Body of pancreas (tissue), 4 donors: ENCODE results near the gene GMPPB. TPM values are rescaled to one million over a fixed set of nuclear protein-coding genes. Genes with fewer than 3 reads are reported as not detected.

Experiments
- ATAC-seq: fragments of 150-250 bp; one replicate; pipeline ENCODE4 v1.9.1; 2016
- DNase-seq, 4 donors: peaks; one replicate each; pipeline ENCODE4 v3.0.0-alpha.2; 2019
- H3K27ac ChIP-seq, 4 donors: fragments of 200-600 bp; sonication (generic); 1 replicate in 3 of 4; 2 replicates in 1 of 4; pipeline versions ENCODE4 v1.5.1 to v1.6.1; 2016 to 2019; ENCODE audit warnings: mild to moderate bottlenecking in 1 of 4, mixed read lengths in 1 of 4, moderate library complexity in 1 of 4
- H3K27me3 ChIP-seq, 2 donors: fragments of 200-600 bp; sonication (generic); one replicate each; pipeline ENCODE4 v1.6.0; 2016; ENCODE audit warnings: mild to moderate bottlenecking in 1 of 2
- H3K36me3 ChIP-seq, 2 donors: fragments of 200-600 bp; sonication (generic); replicated peaks in 1 of 2; 2 replicates each; pipeline ENCODE4 v1.5.1; 2016; ENCODE audit warnings: low read depth in 2 of 2; ENCODE audit not compliant: insufficient read depth in 1 of 2
- H3K4me1 ChIP-seq: fragments of 200-600 bp; sonication (generic); one replicate; pipeline ENCODE4 v1.6.0; 2016
- H3K4me3 ChIP-seq, 2 donors: fragments of 200-600 bp; sonication (generic); 1 replicate in 1 of 2; 2 replicates in 1 of 2; pipeline ENCODE4 v1.5.1; 2016 to 2019
- H3K9me3 ChIP-seq, 3 donors: fragments of 200-600 bp; sonication (generic); 1 replicate in 2 of 3; 2 replicates in 1 of 3; pipeline ENCODE4 v1.5.1; 2016
- POLR2A ChIP-seq, 3 donors: fragments of 450-650 bp; IDR thresholded peaks; one replicate each; pipeline ENCODE4 v1.6.1; 2016; ENCODE audit warnings: antibody characterized with exemption in 3 of 3, mild to moderate bottlenecking in 2 of 3
- WGBS, 2 donors: methylation state at CpG; one replicate each; pipeline ENCODE4 v1.1.5; 2017; 5-methylcytosine and 5-hydroxymethylcytosine counted together
- intact Hi-C: fragments of 100-400 bp; cut with DNase I; formaldehyde crosslinking; loops from one replicate; pipeline ENCODE4 v1.15.1; 2023
- total RNA-seq, 2 donors: library from RNA; depleted of rRNA; stranded (reverse); fragments of >200 nt; gene quantifications; one replicate each; pipeline ENCODE4 v1.1.0, GENCODE V29; 2016
- TF ChIP-seq, protein P1 (sequence below), 7 experiments: fragments of 450-650 bp in 4 of 7; fragments of 200-600 bp in 3 of 7; sonication (generic) in 3 of 7; IDR thresholded peaks; one replicate each; pipeline ENCODE4 v1.5.1; 2016 to 2019; ENCODE audit warnings: antibody characterized with exemption in 7 of 7

GMPPB gene
- total RNA-seq, 2 donors from 2014 or later = 36.3 to 43.8 TPM

DNA sequence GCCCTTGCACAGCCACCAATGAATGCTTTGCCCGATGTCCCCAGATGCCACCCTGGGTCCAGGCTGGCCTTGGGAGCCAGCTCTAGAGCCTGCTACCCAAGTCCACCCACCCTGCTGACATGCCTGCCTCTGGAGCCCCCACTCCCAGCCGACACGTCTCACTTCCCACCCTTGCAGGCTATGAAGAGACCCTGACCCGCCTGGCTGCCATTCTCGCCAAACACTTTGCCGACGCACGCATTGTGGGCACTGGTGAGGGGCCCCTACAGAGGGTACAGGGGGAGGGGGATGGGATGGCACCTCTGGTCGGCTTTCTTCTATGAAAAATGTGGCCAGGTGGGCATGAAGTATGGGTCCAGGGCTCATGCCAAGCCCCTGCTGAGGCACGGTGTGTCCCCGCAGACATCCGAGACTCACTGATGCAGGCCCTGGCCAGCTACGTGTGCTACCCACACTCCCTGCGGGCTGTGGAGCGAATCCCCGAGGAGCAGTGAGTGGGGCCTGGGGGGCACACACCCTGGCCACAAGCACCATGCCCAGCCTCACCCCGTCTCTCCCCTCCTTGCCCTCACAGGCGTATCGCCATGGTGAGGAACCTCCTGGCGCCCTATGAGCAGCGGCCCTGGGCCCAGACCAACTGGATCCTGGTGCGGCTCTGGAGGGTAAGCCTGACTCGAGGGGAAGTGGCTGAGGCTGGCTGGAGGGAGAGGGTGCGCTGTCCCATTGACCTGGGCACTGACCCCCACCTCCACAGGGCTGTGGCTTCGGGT is 10.2 kb downstream of the GMPPB start:
- Histone ChIP-seq H3K27ac (no peak overlapping the region), H3K27me3 (no peaks in the 10 kb centered on the region), H3K9me3 (no peaks in the 10 kb centered on the region), H3K36me3 (no peaks in the 10 kb centered on the region), H3K4me3 (no peak overlapping the region), H3K4me1 (peaks cover 2% of the 10 kb centered on the region)
- TF ChIP-seq, protein P1, sequence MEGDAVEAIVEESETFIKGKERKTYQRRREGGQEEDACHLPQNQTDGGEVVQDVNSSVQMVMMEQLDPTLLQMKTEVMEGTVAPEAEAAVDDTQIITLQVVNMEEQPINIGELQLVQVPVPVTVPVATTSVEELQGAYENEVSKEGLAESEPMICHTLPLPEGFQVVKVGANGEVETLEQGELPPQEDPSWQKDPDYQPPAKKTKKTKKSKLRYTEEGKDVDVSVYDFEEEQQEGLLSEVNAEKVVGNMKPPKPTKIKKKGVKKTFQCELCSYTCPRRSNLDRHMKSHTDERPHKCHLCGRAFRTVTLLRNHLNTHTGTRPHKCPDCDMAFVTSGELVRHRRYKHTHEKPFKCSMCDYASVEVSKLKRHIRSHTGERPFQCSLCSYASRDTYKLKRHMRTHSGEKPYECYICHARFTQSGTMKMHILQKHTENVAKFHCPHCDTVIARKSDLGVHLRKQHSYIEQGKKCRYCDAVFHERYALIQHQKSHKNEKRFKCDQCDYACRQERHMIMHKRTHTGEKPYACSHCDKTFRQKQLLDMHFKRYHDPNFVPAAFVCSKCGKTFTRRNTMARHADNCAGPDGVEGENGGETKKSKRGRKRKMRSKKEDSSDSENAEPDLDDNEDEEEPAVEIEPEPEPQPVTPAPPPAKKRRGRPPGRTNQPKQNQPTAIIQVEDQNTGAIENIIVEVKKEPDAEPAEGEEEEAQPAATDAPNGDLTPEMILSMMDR (IDR thresholded peaks at IDR 0.05) = no peak
- no peak for TF ChIP-seq POLR2A (IDR thresholded peaks at IDR 0.05)
- 93 to 94% methylated on average over 6 to 23 of the region's 25 CpGs for WGBS, 2 donors
- DNase-seq = peak in 1 of 4 donors; percentile 11
- no peak for ATAC-seq
- intact Hi-C loops = no loop called here

DNA sequence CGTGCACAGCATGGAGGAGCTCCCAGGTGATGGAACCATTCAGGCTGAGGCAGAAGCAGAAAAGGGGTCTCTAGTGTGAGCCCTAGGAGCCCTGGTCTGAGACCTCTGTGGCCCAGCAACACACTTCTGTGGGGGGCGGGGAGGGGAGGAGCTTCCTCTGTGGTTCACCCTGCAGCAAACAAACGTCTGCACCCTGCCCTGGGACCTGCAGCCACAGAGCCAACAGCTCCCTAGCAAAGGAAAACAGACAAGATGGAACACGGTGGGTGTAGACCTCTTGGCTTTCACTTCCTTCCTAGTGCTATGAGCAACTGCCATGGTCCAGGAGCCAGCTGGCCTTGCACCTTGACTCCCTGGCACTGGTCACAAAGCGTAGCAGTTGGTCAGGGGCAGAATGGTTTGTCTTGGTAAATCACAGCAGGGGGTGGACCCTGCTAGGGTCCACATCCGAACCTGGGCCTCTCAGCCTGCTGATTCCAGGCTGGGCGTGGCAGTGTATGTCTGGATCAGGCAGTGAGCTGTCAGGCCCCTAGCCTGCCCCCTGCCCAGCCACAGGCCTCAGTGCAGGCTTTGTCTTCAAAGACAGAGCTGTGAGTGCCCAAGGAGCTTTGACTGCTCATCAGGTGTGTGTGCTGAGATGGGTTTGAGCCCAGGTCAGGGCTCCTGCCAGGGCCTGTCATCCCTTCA is 11.0 kb downstream of the GMPPB start:
- Histone ChIP-seq H3K27me3 (no peaks in the 10 kb centered on the region), H3K4me3 (no peak overlapping the region), H3K27ac (no peak overlapping the region), H3K4me1 (no peaks in the 10 kb centered on the region), H3K36me3 (no peaks in the 10 kb centered on the region), H3K9me3 (no peaks in the 10 kb centered on the region)
- ATAC-seq = no peak
- TF ChIP-seq, protein P1 (IDR thresholded peaks at IDR 0.05) = no peak
- TF ChIP-seq POLR2A (IDR thresholded peaks at IDR 0.05) = no peak
- no peak for DNase-seq
- 66 to 67% methylated on average over 4 to 7 of the region's 7 CpGs for WGBS, 2 donors
- intact Hi-C loops = no loop called here

GRCh38 chr3:49712166-49712565 is 11.6 kb downstream of the GMPPB start:
- Histone ChIP-seq H3K36me3 (no peaks in the 10 kb centered on the region), H3K27ac (no peak overlapping the region), H3K4me3 (no peak overlapping the region), H3K9me3 (no peaks in the 10 kb centered on the region), H3K27me3 (no peaks in the 10 kb centered on the region), H3K4me1 (no peaks in the 10 kb centered on the region)
- ATAC-seq (no peak), DNase-seq (no peak)
- WGBS, 2 donors = 89% methylated on average over 8 to 11 of the region's 11 CpGs
- TF ChIP-seq POLR2A (IDR thresholded peaks at IDR 0.05) = no peak
- TF ChIP-seq, protein P1 (IDR thresholded peaks at IDR 0.05) = no peak
- intact Hi-C loops = no loop called here

DNA sequence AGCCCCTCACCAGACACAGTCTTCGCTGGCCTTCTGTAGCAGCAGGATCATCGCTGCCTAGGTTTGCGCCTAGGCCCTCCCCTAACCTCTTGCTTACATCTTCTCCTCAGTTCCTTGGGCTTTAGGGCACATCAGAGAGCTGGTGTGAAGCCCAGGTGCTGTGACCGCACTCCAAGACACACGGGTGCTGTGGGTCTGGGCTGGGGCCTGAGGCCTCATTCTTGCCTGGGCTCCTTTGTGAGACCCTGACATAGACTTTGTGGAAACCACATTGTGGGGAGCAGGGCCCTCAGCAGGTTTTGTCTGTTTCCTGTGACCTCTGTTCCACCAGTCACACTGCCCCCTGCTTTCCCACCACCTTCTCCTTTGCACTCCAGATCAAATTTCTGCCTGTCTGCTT is 12.3 kb downstream of the GMPPB start:
- Histone ChIP-seq H3K36me3 (no peaks in the 10 kb centered on the region), H3K27ac (no peak overlapping the region), H3K4me3 (no peak overlapping the region), H3K9me3 (no peaks in the 10 kb centered on the region), H3K27me3 (no peaks in the 10 kb centered on the region), H3K4me1 (no peaks in the 10 kb centered on the region)
- intact Hi-C loops = no loop called here
- TF ChIP-seq, protein P1 (IDR thresholded peaks at IDR 0.05) = no peak
- no peak for TF ChIP-seq POLR2A (IDR thresholded peaks at IDR 0.05)
- ATAC-seq (no peak), DNase-seq (no peak)
- WGBS, 2 donors = 91 to 94% methylated on average over 4 to 5 of the region's 5 CpGs
